Hepatocyte (in vitro differentiated cells): ENCODE results near the gene KIRREL1.

Experiments used
- EZH2 ChIP-seq: fragments of 200-600 bp; sonication (generic); IDR thresholded peaks from 2 replicates; pipeline ENCODE4 v1.6.1; 2016; ENCODE audit warnings: antibody characterized with exemption, mild to moderate bottlenecking, borderline replicate concordance
- TF ChIP-seq, protein P1 (sequence below): fragments of 200-600 bp; sonication (generic); IDR thresholded peaks from 2 replicates; pipeline ENCODE4 v1.5.1; 2016; ENCODE audit warnings: antibody characterized with exemption, mild to moderate bottlenecking; ENCODE audit not compliant: poor library complexity

DNA sequence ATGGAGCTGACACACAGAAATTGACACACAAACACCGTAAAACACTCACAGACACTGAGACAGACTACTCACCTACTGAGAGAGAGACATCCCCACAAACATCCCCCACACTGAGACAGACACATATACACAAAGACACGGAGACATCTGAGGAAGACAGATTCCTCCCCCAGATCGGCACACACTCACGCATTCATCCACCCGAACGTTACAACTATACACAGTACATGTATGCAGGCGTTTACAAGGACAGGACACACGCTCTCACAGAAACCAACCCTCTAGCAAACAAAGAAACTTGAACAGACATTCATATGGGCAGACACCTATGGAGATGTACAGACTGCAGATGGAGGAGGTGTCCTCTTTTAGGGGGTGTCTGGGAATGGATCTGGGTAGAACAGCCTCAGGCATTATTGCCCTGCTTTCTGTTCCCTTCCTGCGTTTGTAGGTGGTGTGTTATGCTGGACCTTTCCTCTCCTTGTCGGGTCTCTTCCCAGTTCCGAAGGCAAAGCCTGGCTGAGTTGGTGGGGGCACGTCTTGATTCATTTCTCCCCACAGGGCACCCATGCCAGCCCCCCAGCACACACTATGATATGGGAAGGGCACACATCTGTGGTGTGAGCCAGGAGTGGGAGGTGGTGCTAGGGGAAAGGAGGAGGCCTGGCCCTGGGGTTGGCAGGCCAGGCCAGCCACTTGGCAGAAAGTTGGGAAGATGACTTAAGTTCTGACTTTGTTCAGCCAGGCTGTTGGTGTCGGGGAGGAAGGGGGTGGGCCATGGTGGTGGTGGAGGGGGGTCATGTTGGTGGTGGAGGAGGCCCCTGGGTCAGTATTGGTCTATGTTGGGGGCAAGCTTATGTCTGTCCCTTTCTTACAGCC lies 1.5 kb downstream of the KIRREL1 start:
- TF ChIP-seq, protein P1, sequence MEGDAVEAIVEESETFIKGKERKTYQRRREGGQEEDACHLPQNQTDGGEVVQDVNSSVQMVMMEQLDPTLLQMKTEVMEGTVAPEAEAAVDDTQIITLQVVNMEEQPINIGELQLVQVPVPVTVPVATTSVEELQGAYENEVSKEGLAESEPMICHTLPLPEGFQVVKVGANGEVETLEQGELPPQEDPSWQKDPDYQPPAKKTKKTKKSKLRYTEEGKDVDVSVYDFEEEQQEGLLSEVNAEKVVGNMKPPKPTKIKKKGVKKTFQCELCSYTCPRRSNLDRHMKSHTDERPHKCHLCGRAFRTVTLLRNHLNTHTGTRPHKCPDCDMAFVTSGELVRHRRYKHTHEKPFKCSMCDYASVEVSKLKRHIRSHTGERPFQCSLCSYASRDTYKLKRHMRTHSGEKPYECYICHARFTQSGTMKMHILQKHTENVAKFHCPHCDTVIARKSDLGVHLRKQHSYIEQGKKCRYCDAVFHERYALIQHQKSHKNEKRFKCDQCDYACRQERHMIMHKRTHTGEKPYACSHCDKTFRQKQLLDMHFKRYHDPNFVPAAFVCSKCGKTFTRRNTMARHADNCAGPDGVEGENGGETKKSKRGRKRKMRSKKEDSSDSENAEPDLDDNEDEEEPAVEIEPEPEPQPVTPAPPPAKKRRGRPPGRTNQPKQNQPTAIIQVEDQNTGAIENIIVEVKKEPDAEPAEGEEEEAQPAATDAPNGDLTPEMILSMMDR: no peak
- no peak for TF ChIP-seq EZH2
